Cardiac fibroblast (primary cell): Measurements from ENCODE around the gene ATG2A.
A peak's percentile ranks its signal among the peaks of the same experiment; 100 is the strongest.

Experiments used
- DNase-seq, 2 donors: peaks; one replicate each; pipeline versions ENCODE4 v3.0.0 to v3.0.0-alpha.2; 2010; ENCODE audit warnings: low read depth in 2 of 2
- H3K4me3 ChIP-seq, 2 donors: replicated peaks in 1 of 2; 1 replicate in 1 of 2; 2 replicates in 1 of 2; pipeline ENCODE4 v1.5.1; 2011; ENCODE audit warnings: low read depth in 2 of 2, low read length in 2 of 2, mild to moderate bottlenecking in 2 of 2, moderate library complexity in 1 of 2
- CTCF ChIP-seq: IDR thresholded peaks from one replicate; pipeline ENCODE4 v1.5.1; 2011; ENCODE audit warnings: low read depth, mild to moderate bottlenecking, low read length, inconsistent platforms

ATG2A gene

GRCh38 chr11:64947208-64947814, 30.3 kb upstream of the ATG2A start:
- DNase-seq: peak; percentile 29 to 44
- peak; percentile 10 for TF ChIP-seq CTCF
- H3K4me3 ChIP-seq: no peak overlapping the region

- H3K4me3 ChIP-seq: no peak overlapping the region
- TF ChIP-seq CTCF: no peak
- no peak for DNase-seq
These were observed 19.5 kb upstream of the ATG2A start for GRCh38 chr11:64936539-64936938.

- peak in 1 of 2 donors; percentile 36 for DNase-seq
- no peak within 1 kb of the TSS for H3K4me3 ChIP-seq
- no peak for TF ChIP-seq CTCF
These were observed 18.5 kb upstream of the ATG2A start, which contains the start of gene GPHA2 for GRCh38 chr11:64935359-64936081. GPHA2 (minus strand) TSS chr11:64935893; CDS start chr11:64935460, 433 bp downstream.

- H3K4me3 ChIP-seq: no peak overlapping the region
- no peak for DNase-seq
- no peak for TF ChIP-seq CTCF
These were observed 17.8 kb upstream of the ATG2A start for GRCh38 chr11:64934682-64935358.

GRCh38 chr11:64933935-64934681, 17.1 kb upstream of the ATG2A start:
- no peak for TF ChIP-seq CTCF
- H3K4me3 ChIP-seq: no peak overlapping the region
- DNase-seq: no peak

GRCh38 chr11:64933213-64933934, 16.4 kb upstream of the ATG2A start:
- H3K4me3 ChIP-seq: no peak overlapping the region
- no peak for DNase-seq
- no peak for TF ChIP-seq CTCF
